NT2/D1 (cell line): Measurements from ENCODE around the gene FN1.

Source experiments
- SUZ12 ChIP-seq: IDR thresholded peaks from 2 replicates; pipeline ENCODE4 v1.6.1; 2011; ENCODE audit not compliant: insufficient read length, insufficient read depth; ENCODE audit errors: extremely low read depth
- YY1 ChIP-seq: IDR thresholded peaks from 2 replicates; pipeline ENCODE4 v1.6.1; 2011; ENCODE audit not compliant: insufficient read length, insufficient read depth
- ZNF274 ChIP-seq: IDR thresholded peaks from 2 replicates; pipeline ENCODE4 v1.6.1; 2011; ENCODE audit warnings: mild to moderate bottlenecking, low read depth, low read length

GRCh38 chr2:215439404-215439803 lies 3.5 kb upstream of the FN1 start:
- TF ChIP-seq YY1 (no peak), SUZ12 (no peak), ZNF274 (no peak)
